ENCODE results near the gene HRH1. TPM values are rescaled to one million over a fixed set of nuclear protein-coding genes. Genes with fewer than 3 reads are reported as not detected.
A peak's percentile ranks its signal among the peaks of the same experiment; 100 is the strongest.

HRH1 gene
- total RNA-seq, 6 experiments from 2014 or later: 0.14 to 0.66 (median 0.41) TPM; not detected in 2

DNA sequence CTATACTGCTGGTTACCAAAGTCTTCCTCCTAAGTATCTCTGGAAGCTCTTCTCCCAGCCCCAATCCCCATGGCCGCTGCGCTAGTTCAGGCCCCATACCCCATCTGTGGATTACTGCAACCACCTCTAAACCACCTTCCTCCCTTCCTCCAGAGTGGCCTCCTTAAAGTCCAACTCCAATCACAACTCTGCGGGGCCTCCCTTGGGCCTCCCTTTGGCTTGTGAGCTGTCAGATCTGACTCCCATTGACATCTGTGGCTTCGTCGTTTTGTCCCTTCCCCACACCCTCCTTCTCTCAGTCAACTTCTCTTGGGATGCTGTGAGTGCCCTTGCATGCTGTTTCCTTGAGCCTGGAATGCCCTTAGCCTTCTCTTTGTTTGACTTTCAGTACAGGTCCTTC is 9.3 kb upstream of the HRH1 start:
- ATAC-seq (no peak), DNase-seq (no peak)
- Histone ChIP-seq H3K4me3 (no peak overlapping the region), H3K27ac (no peak overlapping the region), H3K9me3 (no peaks in the 10 kb centered on the region), H3K27me3 (no peaks in the 10 kb centered on the region), H3K36me3 (no peaks in the 10 kb centered on the region), H3K4me1 (no peaks in the 10 kb centered on the region)
- intact Hi-C loops (cut with DNase I): no loop called here
- TF ChIP-seq, protein P1, sequence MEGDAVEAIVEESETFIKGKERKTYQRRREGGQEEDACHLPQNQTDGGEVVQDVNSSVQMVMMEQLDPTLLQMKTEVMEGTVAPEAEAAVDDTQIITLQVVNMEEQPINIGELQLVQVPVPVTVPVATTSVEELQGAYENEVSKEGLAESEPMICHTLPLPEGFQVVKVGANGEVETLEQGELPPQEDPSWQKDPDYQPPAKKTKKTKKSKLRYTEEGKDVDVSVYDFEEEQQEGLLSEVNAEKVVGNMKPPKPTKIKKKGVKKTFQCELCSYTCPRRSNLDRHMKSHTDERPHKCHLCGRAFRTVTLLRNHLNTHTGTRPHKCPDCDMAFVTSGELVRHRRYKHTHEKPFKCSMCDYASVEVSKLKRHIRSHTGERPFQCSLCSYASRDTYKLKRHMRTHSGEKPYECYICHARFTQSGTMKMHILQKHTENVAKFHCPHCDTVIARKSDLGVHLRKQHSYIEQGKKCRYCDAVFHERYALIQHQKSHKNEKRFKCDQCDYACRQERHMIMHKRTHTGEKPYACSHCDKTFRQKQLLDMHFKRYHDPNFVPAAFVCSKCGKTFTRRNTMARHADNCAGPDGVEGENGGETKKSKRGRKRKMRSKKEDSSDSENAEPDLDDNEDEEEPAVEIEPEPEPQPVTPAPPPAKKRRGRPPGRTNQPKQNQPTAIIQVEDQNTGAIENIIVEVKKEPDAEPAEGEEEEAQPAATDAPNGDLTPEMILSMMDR (IDR thresholded peaks at IDR 0.05): no peak
- no peak for TF ChIP-seq POLR2A (IDR thresholded peaks at IDR 0.05)
- WGBS (ENCODE audit: insufficient coverage, low coverage, low lambda C conversion rate, missing lambda C conversion rate): 63% methylated on average over 5 of the region's 5 CpGs

- no peak overlapping the region for H3K4me3 ChIP-seq
- DNase-seq (no peak), ATAC-seq (no peak)
- H3K4me1 ChIP-seq: no peaks in the 10 kb centered on the region
- WGBS (ENCODE audit: insufficient coverage, low coverage, low lambda C conversion rate, missing lambda C conversion rate): 60% methylated on average over 3 of the region's 3 CpGs
- intact Hi-C loops (cut with DNase I): no loop called here
- H3K36me3 ChIP-seq: no peaks in the 10 kb centered on the region
- TF ChIP-seq POLR2A (IDR thresholded peaks at IDR 0.05): no peak
- H3K27me3 ChIP-seq: no peaks in the 10 kb centered on the region
- no peaks in the 10 kb centered on the region for H3K9me3 ChIP-seq
- H3K27ac ChIP-seq: no peak overlapping the region
Observed at GRCh38 chr3:11145888-11146287, 8.4 kb upstream of the HRH1 start.

DNA sequence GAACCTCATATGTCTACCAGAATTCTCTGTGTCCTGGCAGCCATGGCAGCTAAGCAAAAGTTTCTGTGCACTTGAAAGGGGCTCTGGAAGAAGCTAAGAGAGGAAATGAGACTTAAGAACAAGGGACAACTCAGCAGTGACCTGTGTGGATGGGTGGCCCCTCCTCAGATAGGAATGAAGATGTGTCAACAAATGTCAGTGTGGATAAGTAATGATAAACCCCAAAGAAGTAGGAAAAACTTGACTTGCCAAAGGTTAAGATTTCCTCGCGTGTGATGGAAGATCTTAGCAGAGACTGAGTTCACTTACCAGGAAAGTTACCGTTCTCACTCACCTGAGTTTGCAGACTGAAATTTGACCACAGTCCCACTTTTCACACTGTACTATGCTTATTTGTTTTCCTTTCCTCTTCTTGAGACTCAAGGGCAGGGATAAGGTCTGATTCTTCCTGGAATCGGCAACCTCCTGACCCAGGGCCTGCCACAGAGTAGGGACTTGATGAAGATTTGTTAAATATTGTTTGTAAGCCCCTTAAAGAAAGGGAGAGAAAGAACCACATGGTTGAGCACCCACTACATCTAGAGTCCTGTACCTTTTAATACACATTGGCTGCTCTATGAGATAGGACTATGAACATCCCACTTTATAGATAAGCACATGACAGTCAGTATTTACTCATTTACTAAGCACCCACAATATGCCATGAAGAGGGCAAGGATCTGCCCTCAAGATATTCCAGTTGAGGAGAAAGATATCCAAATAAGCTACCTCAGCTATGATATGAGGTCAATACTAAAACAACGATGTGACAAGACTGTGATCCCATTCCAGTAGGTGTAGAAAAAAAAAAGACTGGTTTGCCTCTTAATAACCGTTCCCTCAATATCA is 7.3 kb upstream of the HRH1 start:
- ATAC-seq (no peak), DNase-seq (no peak)
- Histone ChIP-seq H3K9me3 (no peaks in the 10 kb centered on the region), H3K4me1 (no peaks in the 10 kb centered on the region), H3K27ac (no peak overlapping the region), H3K4me3 (no peak overlapping the region), H3K27me3 (no peaks in the 10 kb centered on the region), H3K36me3 (no peaks in the 10 kb centered on the region)
- 55% methylated on average over 5 of the region's 6 CpGs for WGBS (ENCODE audit: insufficient coverage, low coverage, low lambda C conversion rate, missing lambda C conversion rate)
- intact Hi-C loops (cut with DNase I): no loop called here
- TF ChIP-seq, protein P1 (IDR thresholded peaks at IDR 0.05): no peak
- TF ChIP-seq POLR2A (IDR thresholded peaks at IDR 0.05): no peak

DNA sequence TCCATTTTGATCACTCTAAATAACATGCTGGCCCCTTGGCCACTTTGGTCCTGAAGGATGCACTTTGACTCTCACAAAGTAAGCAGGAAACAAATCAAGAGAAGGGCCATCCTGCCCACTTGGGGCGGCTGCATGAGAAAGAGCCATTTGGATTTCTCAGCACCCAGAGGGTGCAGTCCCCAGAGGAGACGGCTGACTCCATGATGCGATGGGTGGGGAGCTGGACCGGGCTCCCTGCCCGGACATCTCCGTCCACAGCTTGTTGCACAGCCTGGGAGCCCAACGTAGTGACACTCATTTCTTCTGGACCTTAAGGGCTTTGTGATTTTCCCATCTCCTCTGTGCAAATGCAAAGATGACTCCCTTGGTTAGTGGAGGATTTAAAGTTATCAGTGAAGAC is 4.0 kb upstream of the HRH1 start:
- Histone ChIP-seq H3K36me3 (no peaks in the 10 kb centered on the region), H3K4me1 (peaks cover 0 to 5% (median 0%) of the 10 kb centered on the region in 4 donors), H3K4me3 (no peak overlapping the region), H3K27me3 (peaks cover 0 to 4% of the 10 kb centered on the region in 2 donors), H3K27ac (no peak overlapping the region), H3K9me3 (no peaks in the 10 kb centered on the region)
- TF ChIP-seq POLR2A (IDR thresholded peaks at IDR 0.05): no peak
- TF ChIP-seq, protein P1 (IDR thresholded peaks at IDR 0.05): no peak
- DNase-seq (no peak), ATAC-seq (no peak)
- intact Hi-C loops (cut with DNase I): no loop called here
- WGBS (ENCODE audit: insufficient coverage, low coverage, low lambda C conversion rate, missing lambda C conversion rate): 59% methylated on average over 3 of the region's 7 CpGs

DNA sequence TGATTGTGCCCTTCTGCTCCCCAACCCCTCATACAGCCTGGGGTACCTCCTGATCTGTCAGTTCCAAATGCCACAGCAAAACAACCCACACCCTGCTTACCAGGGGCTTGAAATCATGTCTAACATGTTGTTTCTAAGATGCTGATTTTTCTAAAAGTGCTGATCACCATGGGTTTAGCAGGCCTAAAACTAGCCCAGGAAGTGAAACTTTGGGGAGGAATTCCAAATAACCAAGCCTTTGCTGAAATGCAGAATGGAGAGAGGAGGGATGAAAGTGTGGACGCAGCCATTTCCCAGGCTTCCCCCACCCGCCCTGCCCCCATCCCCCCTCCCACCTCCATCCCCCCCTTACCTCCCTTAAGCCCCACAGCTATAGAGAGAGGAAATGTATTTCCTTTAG is 2.0 kb upstream of the HRH1 start:
- no peaks in the 10 kb centered on the region for H3K36me3 ChIP-seq
- H3K4me1 ChIP-seq: peaks cover 0 to 5% (median 0%) of the 10 kb centered on the region in 4 donors
- no peaks in the 10 kb centered on the region for H3K9me3 ChIP-seq
- DNase-seq (no peak), ATAC-seq (peak in 1 of 4 donors; percentile 20)
- TF ChIP-seq POLR2A (IDR thresholded peaks at IDR 0.05): no peak
- TF ChIP-seq, protein P1 (IDR thresholded peaks at IDR 0.05): no peak
- H3K27ac ChIP-seq: no peak overlapping the region
- intact Hi-C loops (cut with DNase I): no loop called here
- H3K4me3 ChIP-seq: no peak overlapping the region
- H3K27me3 ChIP-seq: peaks cover 0 to 14% of the 10 kb centered on the region in 2 donors
- 25% methylated on average over 2 of the region's 2 CpGs for WGBS (ENCODE audit: insufficient coverage, low coverage, low lambda C conversion rate, missing lambda C conversion rate)
